Esophagus squamous epithelium (tissue), 4 donors: Measurements from ENCODE around the gene VSIG2.

Experiments used
- POLR2A ChIP-seq, 4 donors: fragments of 450-650 bp; IDR thresholded peaks; one replicate each; pipeline ENCODE4 v1.6.1; 2017; ENCODE audit warnings: antibody characterized with exemption in 4 of 4, mild to moderate bottlenecking in 4 of 4, moderate library complexity in 3 of 4
- TF ChIP-seq, protein P1 (sequence below), 6 experiments: fragments of 450-650 bp in 4 of 6; fragments of 200-600 bp in 2 of 6; sonication (generic) in 2 of 6; IDR thresholded peaks; one replicate each; pipeline ENCODE4 v1.5.1; 2016 to 2019; ENCODE audit warnings: antibody characterized with exemption in 6 of 6, mild to moderate bottlenecking in 4 of 6, moderate library complexity in 4 of 6

DNA sequence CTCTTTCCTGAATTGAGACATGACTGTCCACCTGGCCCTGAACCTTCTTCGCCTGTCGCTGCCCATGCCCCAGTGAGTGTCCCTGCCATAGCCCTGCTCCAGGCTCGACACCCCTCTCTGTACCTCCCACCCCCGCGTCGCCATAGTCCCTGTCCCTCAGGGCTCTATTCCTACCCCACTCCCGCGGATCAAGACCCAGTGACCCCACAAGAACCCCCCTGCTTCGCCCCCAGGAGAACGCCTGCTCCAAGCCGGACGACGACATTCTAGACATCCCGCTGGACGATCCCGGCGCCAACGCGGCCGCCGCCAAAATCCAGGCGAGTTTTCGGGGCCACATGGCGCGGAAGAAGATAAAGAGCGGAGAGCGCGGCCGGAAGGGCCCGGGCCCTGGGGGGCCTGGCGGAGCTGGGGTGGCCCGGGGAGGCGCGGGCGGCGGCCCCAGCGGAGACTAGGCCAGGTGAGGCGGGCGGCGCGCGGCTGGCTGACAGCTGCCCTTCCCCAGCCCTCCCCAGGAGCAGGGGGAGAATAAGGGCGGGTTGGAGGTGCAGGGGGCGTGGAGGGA lies 6.7 kb downstream of the VSIG2 start:
- TF ChIP-seq, protein P1, sequence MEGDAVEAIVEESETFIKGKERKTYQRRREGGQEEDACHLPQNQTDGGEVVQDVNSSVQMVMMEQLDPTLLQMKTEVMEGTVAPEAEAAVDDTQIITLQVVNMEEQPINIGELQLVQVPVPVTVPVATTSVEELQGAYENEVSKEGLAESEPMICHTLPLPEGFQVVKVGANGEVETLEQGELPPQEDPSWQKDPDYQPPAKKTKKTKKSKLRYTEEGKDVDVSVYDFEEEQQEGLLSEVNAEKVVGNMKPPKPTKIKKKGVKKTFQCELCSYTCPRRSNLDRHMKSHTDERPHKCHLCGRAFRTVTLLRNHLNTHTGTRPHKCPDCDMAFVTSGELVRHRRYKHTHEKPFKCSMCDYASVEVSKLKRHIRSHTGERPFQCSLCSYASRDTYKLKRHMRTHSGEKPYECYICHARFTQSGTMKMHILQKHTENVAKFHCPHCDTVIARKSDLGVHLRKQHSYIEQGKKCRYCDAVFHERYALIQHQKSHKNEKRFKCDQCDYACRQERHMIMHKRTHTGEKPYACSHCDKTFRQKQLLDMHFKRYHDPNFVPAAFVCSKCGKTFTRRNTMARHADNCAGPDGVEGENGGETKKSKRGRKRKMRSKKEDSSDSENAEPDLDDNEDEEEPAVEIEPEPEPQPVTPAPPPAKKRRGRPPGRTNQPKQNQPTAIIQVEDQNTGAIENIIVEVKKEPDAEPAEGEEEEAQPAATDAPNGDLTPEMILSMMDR (IDR thresholded peaks at IDR 0.05): no peak
- TF ChIP-seq POLR2A (IDR thresholded peaks at IDR 0.05): no peak
